Calu3 (cell line): ENCODE data around the gene OLFM1. TPM values are rescaled to one million over a fixed set of nuclear protein-coding genes. Genes with fewer than 3 reads are reported as not detected.
"Not testable (repeated sequence)": the region's sequence is repeated elsewhere in the genome, so short reads cannot be mapped to it uniquely, and the experiment has no call there.

ENCODE experiments used
- BruUV-seq: library from RNA; stranded (reverse); fragments of 400-500 nt; replicated peaks from 2 replicates; lab custom pipeline; 2021; lab: Mats Ljungman, UMichigan
- CTCF ChIA-PET: fragments of 300-600 bp; sonication (Branson Sonifier 250); formaldehyde crosslinking; loops from one replicate; lab custom pipeline; 2022; ENCODE audit warnings: antibody characterized with exemption; lab: Charles Lee
- DNase-seq: peaks from one replicate; pipeline ENCODE4 v3.0.0; 2022
- H3K27ac Mint-ChIP-seq: one replicate; pipeline ENCODE4 v1.8.0; 2022; ENCODE audit warnings: mixed read lengths; ENCODE audit not compliant: unreplicated experiment
- H3K27me3 Mint-ChIP-seq: one replicate; pipeline ENCODE4 v1.8.0; 2022; ENCODE audit warnings: mixed read lengths; ENCODE audit not compliant: unreplicated experiment
- H3K36me3 Mint-ChIP-seq: one replicate; pipeline ENCODE4 v1.8.0; 2022; ENCODE audit warnings: mild to moderate bottlenecking, moderate library complexity, mixed read lengths; ENCODE audit not compliant: insufficient read depth, unreplicated experiment
- H3K4me1 Mint-ChIP-seq: one replicate; pipeline ENCODE4 v1.8.0; 2022; ENCODE audit warnings: mild to moderate bottlenecking, low read depth, mixed read lengths; ENCODE audit not compliant: unreplicated experiment
- H3K4me3 Mint-ChIP-seq: one replicate; pipeline ENCODE4 v1.8.0; 2022; ENCODE audit warnings: mild to moderate bottlenecking, low read depth, moderate library complexity, mixed read lengths; ENCODE audit not compliant: unreplicated experiment
- H3K9me3 Mint-ChIP-seq: one replicate; pipeline ENCODE4 v1.8.0; 2022; ENCODE audit warnings: low read depth, mixed read lengths; ENCODE audit not compliant: unreplicated experiment
- intact Hi-C: fragments of 100-400 bp; cut with micrococcal nuclease; formaldehyde crosslinking; loops from one replicate; pipeline ENCODE4 v1.10.0; 2022; ENCODE audit not compliant: unreplicated experiment
- total RNA-seq: library from RNA; stranded (reverse); gene quantifications from 2 replicates; pipeline ENCODE4 v1.2.3, GENCODE V29; 2022
- TF ChIP-seq, protein P1 (sequence below): fragments of 200-600 bp; IDR thresholded peaks from one replicate; pipeline ENCODE4 v1.8.0; 2022; ENCODE audit warnings: antibody characterized with exemption; ENCODE audit not compliant: unreplicated experiment

OLFM1 gene
- total RNA-seq, 1 experiment from 2014 or later: 5.5 TPM

DNA sequence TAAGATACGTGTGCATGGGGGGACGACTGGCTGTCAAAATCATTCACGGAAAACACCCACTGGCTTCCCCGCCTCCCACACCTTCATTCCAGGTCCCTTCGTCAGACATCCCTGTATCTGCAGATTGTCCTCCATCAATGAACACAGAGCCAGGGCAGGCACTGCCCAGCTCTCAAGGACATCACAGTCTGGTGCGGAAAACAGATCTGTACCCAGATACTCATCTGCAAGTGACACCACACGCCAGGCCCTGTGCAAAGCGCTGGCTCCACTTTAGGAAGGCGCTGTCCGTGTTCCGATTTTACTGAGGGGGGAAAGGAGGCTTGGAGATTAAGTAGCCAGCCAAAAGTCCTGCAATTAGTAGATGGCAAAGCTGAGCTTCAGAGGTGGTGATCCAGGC lies 72.3 kb downstream of the OLFM1 start:
- Mint-ChIP-seq H3K4me1 (no peaks in the 10 kb centered on the region), H3K36me3 (no peaks in the 10 kb centered on the region), H3K27ac (no peak overlapping the region), H3K9me3 (peaks cover 12% of the 10 kb centered on the region), H3K4me3 (no peak overlapping the region), H3K27me3 (peaks cover 42% of the 10 kb centered on the region)
- intact Hi-C loops: no loop called here
- TF ChIP-seq, protein P1, sequence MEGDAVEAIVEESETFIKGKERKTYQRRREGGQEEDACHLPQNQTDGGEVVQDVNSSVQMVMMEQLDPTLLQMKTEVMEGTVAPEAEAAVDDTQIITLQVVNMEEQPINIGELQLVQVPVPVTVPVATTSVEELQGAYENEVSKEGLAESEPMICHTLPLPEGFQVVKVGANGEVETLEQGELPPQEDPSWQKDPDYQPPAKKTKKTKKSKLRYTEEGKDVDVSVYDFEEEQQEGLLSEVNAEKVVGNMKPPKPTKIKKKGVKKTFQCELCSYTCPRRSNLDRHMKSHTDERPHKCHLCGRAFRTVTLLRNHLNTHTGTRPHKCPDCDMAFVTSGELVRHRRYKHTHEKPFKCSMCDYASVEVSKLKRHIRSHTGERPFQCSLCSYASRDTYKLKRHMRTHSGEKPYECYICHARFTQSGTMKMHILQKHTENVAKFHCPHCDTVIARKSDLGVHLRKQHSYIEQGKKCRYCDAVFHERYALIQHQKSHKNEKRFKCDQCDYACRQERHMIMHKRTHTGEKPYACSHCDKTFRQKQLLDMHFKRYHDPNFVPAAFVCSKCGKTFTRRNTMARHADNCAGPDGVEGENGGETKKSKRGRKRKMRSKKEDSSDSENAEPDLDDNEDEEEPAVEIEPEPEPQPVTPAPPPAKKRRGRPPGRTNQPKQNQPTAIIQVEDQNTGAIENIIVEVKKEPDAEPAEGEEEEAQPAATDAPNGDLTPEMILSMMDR: no peak
- BruUV-seq: no TSS peak
- CTCF ChIA-PET: no interaction called here
- no peak for DNase-seq

DNA sequence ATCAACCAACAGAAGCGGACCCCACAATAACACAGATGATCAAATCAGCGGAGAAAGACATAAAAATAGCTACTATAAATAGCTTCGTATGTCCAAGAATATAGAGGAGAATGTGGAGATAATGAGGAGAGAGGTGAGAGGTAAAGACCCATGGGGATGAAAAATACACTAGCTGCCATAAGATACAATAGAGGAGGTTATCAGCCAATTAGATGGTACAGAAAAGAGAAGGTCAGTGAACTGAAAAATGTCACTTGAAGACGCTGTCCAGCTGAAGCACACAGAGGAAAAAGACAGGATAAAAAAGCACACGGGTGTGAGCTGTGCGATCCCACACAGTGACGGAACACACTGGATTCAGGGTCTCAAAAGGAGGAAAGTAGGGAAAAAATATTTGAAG lies 73.4 kb downstream of the OLFM1 start:
- Mint-ChIP-seq H3K36me3 (no peaks in the 10 kb centered on the region), H3K9me3 (peaks cover 12% of the 10 kb centered on the region), H3K27me3 (peaks cover 48% of the 10 kb centered on the region), H3K4me1 (no peaks in the 10 kb centered on the region), H3K4me3 (no peak overlapping the region), H3K27ac (no peak overlapping the region)
- TF ChIP-seq, protein P1: no peak
- no peak for DNase-seq
- intact Hi-C loops: no loop called here
- no TSS peak for BruUV-seq
- CTCF ChIA-PET: interaction anchor here (0.7 kb wide), 1 partner anchor 75 kb away, joined by 4 read pairs; no protein-coding TSS in a partner anchor

DNA sequence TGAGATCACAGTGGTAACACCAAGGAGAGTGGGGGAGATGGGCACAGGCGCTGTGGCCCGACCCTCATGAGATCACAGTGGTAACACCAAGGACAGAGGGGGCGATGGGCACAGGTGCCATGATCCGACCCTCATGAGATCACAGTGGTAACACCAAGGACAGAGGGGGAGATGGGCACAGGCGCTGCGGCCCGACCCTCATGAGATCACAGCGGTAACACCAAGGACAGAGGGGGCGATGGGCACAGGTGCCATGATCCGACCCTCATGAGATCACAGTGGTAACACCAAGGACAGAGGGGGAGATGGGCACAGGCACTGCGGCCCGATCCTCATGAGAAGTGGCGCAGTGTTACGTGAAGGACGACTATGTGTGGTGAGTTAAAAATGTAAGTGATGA lies 75.1 kb downstream of the OLFM1 start:
- H3K4me3 Mint-ChIP-seq, intact Hi-C loops, BruUV-seq, H3K9me3 Mint-ChIP-seq, H3K27ac Mint-ChIP-seq, DNase-seq, CTCF ChIA-PET, H3K4me1 Mint-ChIP-seq, H3K36me3 Mint-ChIP-seq: not testable (repeated sequence)
- peaks cover 45% of the 10 kb centered on the region for H3K27me3 Mint-ChIP-seq

DNA sequence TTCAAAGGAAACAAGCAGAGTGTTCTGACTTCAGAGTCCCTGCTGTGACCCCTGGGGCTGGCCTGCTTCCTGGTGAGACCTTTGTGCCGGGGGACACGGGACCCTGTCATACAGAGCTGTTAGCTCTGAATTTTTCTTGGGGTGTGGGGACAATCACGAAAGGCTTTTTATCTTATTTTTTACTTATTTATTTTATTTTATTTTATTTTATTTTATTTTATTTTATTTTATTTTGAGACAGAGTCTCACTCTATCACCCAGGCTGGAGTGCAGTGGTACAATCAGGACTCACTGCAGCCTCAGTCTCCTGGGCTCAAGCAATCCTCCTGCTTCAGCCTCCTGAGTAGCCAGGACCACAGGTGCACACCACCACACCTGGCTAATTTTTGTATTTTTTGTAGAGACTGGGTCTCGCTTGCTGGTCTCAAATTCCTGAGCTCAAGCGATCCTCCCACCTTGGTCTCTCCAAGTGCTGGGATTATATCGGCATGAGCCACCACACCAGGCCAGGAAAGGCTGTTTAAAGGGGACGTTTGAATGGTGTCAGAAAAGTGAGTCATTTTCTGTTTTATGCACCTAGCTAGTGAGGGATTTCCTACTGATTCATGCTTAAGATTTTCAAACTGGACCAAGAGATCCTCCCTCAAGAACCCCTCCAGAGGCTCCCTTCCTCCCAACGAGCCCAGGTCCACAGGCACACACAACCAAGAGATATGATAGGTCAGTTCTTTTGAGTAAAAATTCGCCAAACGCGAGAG lies 75.7 kb downstream of the OLFM1 start:
- Mint-ChIP-seq H3K27ac (no peak overlapping the region), H3K4me3 (no peak overlapping the region), H3K36me3 (no peaks in the 10 kb centered on the region), H3K9me3 (peaks cover 7% of the 10 kb centered on the region), H3K4me1 (no peaks in the 10 kb centered on the region), H3K27me3 (peaks cover 41% of the 10 kb centered on the region)
- CTCF ChIA-PET: no interaction called here
- TF ChIP-seq, protein P1: no peak
- DNase-seq: no peak
- no TSS peak for BruUV-seq
- intact Hi-C loops: no loop called here

DNA sequence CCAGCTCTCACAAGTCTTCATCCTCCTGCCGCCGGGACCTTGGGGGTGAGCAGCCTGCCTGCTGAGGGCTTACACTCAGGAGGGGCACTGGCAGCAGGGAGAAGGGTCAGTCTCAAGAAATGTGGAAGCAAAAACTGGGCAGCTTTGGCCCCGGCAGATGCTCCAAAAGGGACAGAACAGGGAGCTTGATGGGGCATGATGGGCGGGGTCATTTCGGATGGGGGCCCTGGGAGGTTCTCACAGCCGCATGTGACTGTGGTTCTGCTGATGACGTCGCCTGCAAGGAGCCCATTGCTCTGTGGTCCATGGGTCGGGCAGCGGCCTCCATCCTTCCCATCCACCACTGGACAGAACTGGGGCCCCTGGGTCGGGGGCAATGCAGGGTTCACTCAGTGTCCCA lies 76.6 kb downstream of the OLFM1 start:
- Mint-ChIP-seq H3K4me1 (no peaks in the 10 kb centered on the region), H3K4me3 (no peak overlapping the region), H3K36me3 (no peaks in the 10 kb centered on the region), H3K27ac (no peak overlapping the region), H3K27me3 (peaks cover 44% of the 10 kb centered on the region), H3K9me3 (peaks cover 7% of the 10 kb centered on the region)
- TF ChIP-seq, protein P1: no peak
- no peak for DNase-seq
- CTCF ChIA-PET: no interaction called here
- no TSS peak for BruUV-seq
- intact Hi-C loops: no loop called here
